Cardiac muscle cell (in vitro differentiated cells and primary cell): Measurements from ENCODE around the gene SMCO2. TPM values are rescaled to one million over a fixed set of nuclear protein-coding genes. Genes with fewer than 3 reads are reported as not detected.

ENCODE experiments used
- DNase-seq, 2 donors: peaks; one replicate each; pipeline versions ENCODE4 v3.0.0 to v3.0.0-alpha.2; 2010 to 2017; ENCODE audit warnings: low read depth in 1 of 2, low spot score in 1 of 2
- H3K27ac ChIP-seq: fragments of 200-600 bp; sonication (generic); 2 replicates; pipeline ENCODE4 v1.5.1; 2016
- H3K27me3 ChIP-seq: fragments of 200-600 bp; sonication (generic); 2 replicates; pipeline ENCODE4 v1.6.0; 2016; ENCODE audit warnings: control low read depth
- H3K36me3 ChIP-seq: fragments of 200-600 bp; sonication (generic); 2 replicates; pipeline ENCODE4 v1.5.1; 2016; ENCODE audit warnings: control low read depth
- H3K4me1 ChIP-seq: fragments of 200-600 bp; sonication (generic); 2 replicates; pipeline ENCODE4 v1.8.1; 2017; ENCODE audit warnings: low read depth, mild to moderate bottlenecking, mixed run types
- H3K4me3 ChIP-seq: fragments of 200-600 bp; sonication (generic); 2 replicates; pipeline ENCODE4 v1.5.1; 2016; ENCODE audit warnings: mild to moderate bottlenecking
- H3K9me3 ChIP-seq: fragments of 200-600 bp; sonication (generic); 2 replicates; pipeline ENCODE4 v1.5.1; 2017; ENCODE audit warnings: low read depth, mild to moderate bottlenecking, control low read depth
- CTCF ChIP-seq: IDR thresholded peaks from 2 replicates; pipeline ENCODE4 v1.5.1; 2012; ENCODE audit warnings: low read depth, mild to moderate bottlenecking, low read length
- polyA plus RNA-seq: library from polyadenylated mRNA; unstranded; fragments of >200 nt; fragmentation: Nextera tagmentation; extraction: Ambion mirVana; gene quantifications from 2 replicates; pipeline ENCODE4 v1.2.1, GENCODE V29; 2016
- total RNA-seq: library from RNA; depleted of rRNA; stranded (reverse); fragments of >200 nt; gene quantifications from 2 replicates; pipeline ENCODE4 v1.2.3, GENCODE V29; 2016

SMCO2 gene
- total and polyA plus RNA-seq, 2 experiments from 2014 or later: not detected

- H3K36me3 ChIP-seq: no peaks in the 10 kb centered on the region
- no peak overlapping the region for H3K4me3 ChIP-seq
- no peaks in the 10 kb centered on the region for H3K4me1 ChIP-seq
- peak in 1 of 2 donors; percentile 73 for DNase-seq
- TF ChIP-seq CTCF: no peak
- H3K27me3 ChIP-seq: no peaks in the 10 kb centered on the region
- H3K9me3 ChIP-seq: no peaks in the 10 kb centered on the region
- no peak overlapping the region for H3K27ac ChIP-seq
These were observed 85.4 kb downstream of the SMCO2 start for GRCh38 chr12:27531896-27532295.

- no peaks in the 10 kb centered on the region for H3K27me3 ChIP-seq
- peaks cover 15% of the 10 kb centered on the region for H3K4me1 ChIP-seq
- H3K36me3 ChIP-seq: no peaks in the 10 kb centered on the region
- no peaks in the 10 kb centered on the region for H3K9me3 ChIP-seq
- no peak overlapping the region for H3K27ac ChIP-seq
- H3K4me3 ChIP-seq: no peak overlapping the region
- no peak for TF ChIP-seq CTCF
- DNase-seq: no peak
These were observed 87.7 kb downstream of the SMCO2 start for GRCh38 chr12:27534060-27534764.

- no peak overlapping the region for H3K27ac ChIP-seq
- no peaks in the 10 kb centered on the region for H3K36me3 ChIP-seq
- TF ChIP-seq CTCF: no peak
- H3K4me1 ChIP-seq: peaks cover 16% of the 10 kb centered on the region
- no peaks in the 10 kb centered on the region for H3K27me3 ChIP-seq
- H3K4me3 ChIP-seq: no peak overlapping the region
- no peaks in the 10 kb centered on the region for H3K9me3 ChIP-seq
- no peak for DNase-seq
These were observed 88.2 kb downstream of the SMCO2 start for GRCh38 chr12:27534765-27535161.

GRCh38 chr12:27535318-27535717 is 88.8 kb downstream of the SMCO2 start:
- no peak for DNase-seq
- no peaks in the 10 kb centered on the region for H3K27me3 ChIP-seq
- no peaks in the 10 kb centered on the region for H3K36me3 ChIP-seq
- H3K4me3 ChIP-seq: no peak overlapping the region
- H3K27ac ChIP-seq: no peak overlapping the region
- H3K4me1 ChIP-seq: peaks cover 16% of the 10 kb centered on the region
- no peak for TF ChIP-seq CTCF
- no peaks in the 10 kb centered on the region for H3K9me3 ChIP-seq

GRCh38 chr12:27537855-27538675 is 91.5 kb downstream of the SMCO2 start:
- H3K36me3 ChIP-seq: no peaks in the 10 kb centered on the region
- no peaks in the 10 kb centered on the region for H3K9me3 ChIP-seq
- no peak for TF ChIP-seq CTCF
- no peak overlapping the region for H3K27ac ChIP-seq
- H3K4me3 ChIP-seq: no peak overlapping the region
- no peaks in the 10 kb centered on the region for H3K27me3 ChIP-seq
- DNase-seq: no peak
- peaks cover 16% of the 10 kb centered on the region for H3K4me1 ChIP-seq
